Left forelimb (tissue), 1 donor: ENCODE results near the gene C12orf56.
"Not testable (repeated sequence)": the region's sequence is repeated elsewhere in the genome, so short reads cannot be mapped to it uniquely, and the experiment has no call there.

Experiments used
- DNase-seq: peaks from one replicate; pipeline ENCODE4 v3.0.0-alpha.2; 2018; ENCODE audit warnings: low spot score

Gene C12orf56

GRCh38 chr12:64311877-64312276 lies 78.7 kb downstream of the C12orf56 start:
- DNase-seq = no peak

GRCh38 chr12:64304571-64304970 lies 86.0 kb downstream of the C12orf56 start:
- DNase-seq = no peak

GRCh38 chr12:64299628-64300027 lies 90.9 kb downstream of the C12orf56 start:
- DNase-seq = no peak

GRCh38 chr12:64296301-64296700 lies 94.3 kb downstream of the C12orf56 start:
- DNase-seq = no peak

- DNase-seq = no peak
Measured at GRCh38 chr12:64293654-64294364, 96.7 kb downstream of the C12orf56 start.

- DNase-seq = not testable (repeated sequence)
Measured at GRCh38 chr12:64293174-64293573, 97.4 kb downstream of the C12orf56 start.

- DNase-seq = no peak
Measured at GRCh38 chr12:64286521-64286920, 104.0 kb downstream of the C12orf56 start.

- no peak for DNase-seq
Measured at GRCh38 chr12:64284256-64284655, 106.3 kb downstream of the C12orf56 start.

- DNase-seq = no peak
Measured at GRCh38 chr12:64278421-64278820, 112.1 kb downstream of the C12orf56 start.

GRCh38 chr12:64273527-64274403 lies 116.8 kb downstream of the C12orf56 start:
- no peak for DNase-seq

- no peak for DNase-seq
Measured at GRCh38 chr12:64270411-64270810, 120.1 kb downstream of the C12orf56 start.

GRCh38 chr12:64269161-64269560 lies 121.4 kb downstream of the C12orf56 start:
- DNase-seq = no peak

GRCh38 chr12:64268409-64268808 lies 122.1 kb downstream of the C12orf56 start:
- no peak for DNase-seq

- no peak for DNase-seq
Measured at GRCh38 chr12:64265839-64266238, 124.7 kb downstream of the C12orf56 start.

- no peak for DNase-seq
Measured at GRCh38 chr12:64261813-64262212, 128.7 kb downstream of the C12orf56 start.

GRCh38 chr12:64258576-64258975 lies 132.0 kb downstream of the C12orf56 start:
- DNase-seq = no peak

GRCh38 chr12:64256166-64256800 lies 134.3 kb downstream of the C12orf56 start:
- no peak for DNase-seq

GRCh38 chr12:64255249-64255648 lies 135.3 kb downstream of the C12orf56 start:
- no peak for DNase-seq

- no peak for DNase-seq
Measured at GRCh38 chr12:64253356-64253755, 137.2 kb downstream of the C12orf56 start.

GRCh38 chr12:64252681-64253080 lies 137.9 kb downstream of the C12orf56 start:
- DNase-seq = no peak

GRCh38 chr12:64243809-64244208 lies 146.7 kb downstream of the C12orf56 start:
- no peak for DNase-seq

- DNase-seq = no peak
Measured at GRCh38 chr12:64240781-64241180, 149.8 kb downstream of the C12orf56 start.

GRCh38 chr12:64237382-64237781 lies 153.2 kb downstream of the C12orf56 start:
- no peak for DNase-seq
